Islet precursor cell (in vitro differentiated cells): ENCODE results near the gene TADA2B.

Experiments
- DNase-seq: peaks from one replicate; pipeline ENCODE4 v3.0.0-alpha.2; 2018

The TADA2B gene, protein sequence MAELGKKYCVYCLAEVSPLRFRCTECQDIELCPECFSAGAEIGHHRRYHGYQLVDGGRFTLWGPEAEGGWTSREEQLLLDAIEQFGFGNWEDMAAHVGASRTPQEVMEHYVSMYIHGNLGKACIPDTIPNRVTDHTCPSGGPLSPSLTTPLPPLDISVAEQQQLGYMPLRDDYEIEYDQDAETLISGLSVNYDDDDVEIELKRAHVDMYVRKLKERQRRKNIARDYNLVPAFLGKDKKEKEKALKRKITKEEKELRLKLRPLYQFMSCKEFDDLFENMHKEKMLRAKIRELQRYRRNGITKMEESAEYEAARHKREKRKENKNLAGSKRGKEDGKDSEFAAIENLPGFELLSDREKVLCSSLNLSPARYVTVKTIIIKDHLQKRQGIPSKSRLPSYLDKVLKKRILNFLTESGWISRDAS

DNA sequence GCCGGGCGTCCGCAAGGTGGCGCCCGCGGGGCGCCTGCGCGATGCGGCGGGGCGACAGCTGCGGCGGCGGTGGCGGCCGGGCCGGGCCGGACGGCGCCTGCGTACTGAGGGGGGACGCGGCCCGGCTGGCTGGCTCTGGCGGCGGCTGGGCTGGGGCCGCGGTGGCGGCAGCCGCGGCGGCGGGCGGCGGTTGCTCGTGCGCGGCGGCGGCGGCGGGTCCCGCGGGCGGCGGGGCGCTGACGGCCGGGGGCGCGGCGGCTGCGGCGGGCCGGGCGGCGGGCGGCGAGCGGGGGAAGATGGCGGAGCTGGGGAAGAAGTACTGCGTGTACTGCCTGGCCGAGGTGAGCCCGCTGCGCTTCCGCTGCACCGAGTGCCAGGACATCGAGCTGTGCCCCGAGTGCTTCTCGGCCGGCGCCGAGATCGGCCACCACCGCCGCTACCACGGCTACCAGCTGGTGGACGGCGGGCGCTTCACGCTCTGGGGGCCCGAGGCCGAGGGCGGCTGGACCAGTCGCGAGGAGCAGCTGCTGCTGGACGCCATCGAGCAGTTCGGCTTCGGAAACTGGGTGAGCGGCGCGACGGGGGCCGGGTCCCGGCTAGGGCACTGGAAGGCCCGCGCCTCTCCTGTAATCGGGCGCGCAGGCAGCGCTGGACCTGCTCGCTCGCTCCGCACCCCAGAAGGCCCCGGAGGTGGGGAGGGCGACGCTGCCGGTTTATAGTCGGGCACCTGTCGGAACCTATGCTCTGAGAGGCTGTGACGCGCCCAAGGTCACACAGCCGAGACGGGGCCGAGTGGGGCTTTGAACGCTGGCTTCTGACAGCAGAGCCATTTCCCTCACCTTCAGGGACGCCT lies at the start of gene TADA2B:
Gene TADA2B, plus strand, starts transcription at position 89 of the 853 bp plus-strand sequence. Its CDS starts 208 bp downstream, at position 297.
- peak; percentile 76 for DNase-seq

DNA sequence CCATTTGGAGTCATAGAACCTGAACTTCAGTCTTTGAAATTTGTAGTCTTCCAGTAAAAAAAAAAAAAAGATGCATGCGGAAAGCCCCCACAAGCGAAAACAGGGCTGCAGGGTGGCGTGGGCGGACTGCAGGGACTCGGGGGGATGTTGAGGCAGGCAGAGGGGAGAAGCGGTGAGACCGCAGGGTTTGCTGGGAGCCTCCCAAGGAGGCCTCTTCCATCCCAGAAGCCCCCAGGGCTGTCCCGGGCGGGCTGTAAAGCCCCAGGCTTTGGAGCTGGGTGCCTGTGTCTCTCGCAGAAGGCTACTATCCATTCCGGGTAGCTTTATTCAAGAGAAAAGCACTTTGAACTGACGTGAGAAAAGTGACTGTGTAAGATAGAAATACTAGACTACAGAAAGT lies 46.7 kb upstream of the TADA2B start:
- no peak for DNase-seq

DNA sequence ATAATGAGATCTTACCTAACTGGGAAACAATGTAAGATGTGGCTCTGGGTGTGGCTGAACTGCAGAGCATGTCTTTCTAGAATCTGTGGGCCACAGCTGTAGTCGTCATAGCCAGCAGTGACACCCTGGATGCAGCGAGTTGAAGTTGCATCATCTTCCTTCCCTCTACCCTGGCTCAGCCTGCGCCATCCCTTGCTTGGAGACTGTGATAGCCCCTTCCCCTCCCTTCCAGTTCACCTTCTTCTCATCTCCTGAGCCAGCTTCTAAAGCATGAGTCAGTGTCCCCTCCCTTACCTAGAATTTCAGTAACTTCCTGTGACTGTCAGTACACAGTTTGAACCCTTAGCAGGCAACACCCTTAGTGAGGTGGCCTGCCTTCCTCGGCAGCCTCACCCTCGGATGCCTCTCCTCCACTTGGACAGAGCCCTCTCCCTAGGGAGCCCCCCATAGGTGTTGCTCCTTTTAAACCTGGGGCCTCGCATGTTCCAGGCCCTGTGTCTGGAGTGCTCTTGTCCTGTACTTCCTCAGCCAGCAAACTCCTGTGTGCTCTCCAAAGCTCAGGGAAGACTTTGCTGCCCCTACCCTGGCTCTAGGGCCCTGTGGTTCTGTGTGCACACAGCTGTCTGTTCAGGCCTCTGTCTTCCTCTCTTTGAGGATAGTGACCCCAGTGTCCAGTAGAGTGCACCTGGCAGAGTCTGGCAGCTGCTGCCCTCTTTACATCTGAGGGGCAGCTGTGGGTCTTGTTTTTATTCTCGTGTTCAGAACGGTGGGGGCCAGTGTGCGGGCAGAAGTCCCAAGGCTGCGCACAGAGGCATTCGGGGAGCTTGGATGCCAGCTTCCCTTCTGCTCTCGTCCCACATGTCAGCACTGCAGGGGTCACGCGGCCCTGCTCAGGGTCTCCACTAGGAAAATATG lies 43.7 kb upstream of the TADA2B start:
- DNase-seq: no peak

DNA sequence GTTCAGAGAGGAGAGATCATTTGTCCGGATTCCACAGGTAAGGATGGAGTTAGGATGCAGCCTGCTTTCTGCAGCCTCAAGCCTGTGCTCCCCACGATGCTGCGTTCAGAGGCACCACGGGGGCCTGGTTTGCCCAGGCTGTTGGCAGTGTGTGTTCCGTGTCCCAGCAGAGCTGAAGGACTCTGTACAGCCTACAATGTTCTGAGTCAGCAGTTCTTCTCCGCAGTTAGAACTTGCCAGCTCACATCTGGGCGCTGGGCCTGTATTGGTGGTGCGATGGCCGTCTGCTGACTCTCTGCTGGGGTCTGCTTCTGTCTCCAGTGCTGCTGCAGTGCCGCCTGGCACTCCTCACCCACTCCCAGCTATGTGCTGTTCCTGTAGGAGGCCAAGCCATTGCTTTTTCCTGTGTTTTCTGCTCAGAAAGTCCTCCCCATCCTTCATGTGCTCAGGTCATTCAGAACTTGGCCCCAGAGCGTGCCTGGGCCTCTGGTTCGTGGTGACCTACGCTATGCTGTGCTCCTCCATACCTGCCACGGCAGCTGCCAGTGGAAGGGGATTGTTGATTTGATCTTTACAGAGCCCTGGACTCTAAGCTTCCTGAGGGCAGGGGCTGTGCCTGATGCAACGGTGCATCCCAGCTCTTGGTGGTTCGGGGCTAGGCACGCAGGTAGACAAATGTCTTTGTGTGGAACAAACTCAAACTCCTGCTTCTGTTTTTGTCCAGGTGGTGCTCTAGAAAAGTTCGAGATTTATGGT lies 42.6 kb upstream of the TADA2B start:
- no peak for DNase-seq

DNA sequence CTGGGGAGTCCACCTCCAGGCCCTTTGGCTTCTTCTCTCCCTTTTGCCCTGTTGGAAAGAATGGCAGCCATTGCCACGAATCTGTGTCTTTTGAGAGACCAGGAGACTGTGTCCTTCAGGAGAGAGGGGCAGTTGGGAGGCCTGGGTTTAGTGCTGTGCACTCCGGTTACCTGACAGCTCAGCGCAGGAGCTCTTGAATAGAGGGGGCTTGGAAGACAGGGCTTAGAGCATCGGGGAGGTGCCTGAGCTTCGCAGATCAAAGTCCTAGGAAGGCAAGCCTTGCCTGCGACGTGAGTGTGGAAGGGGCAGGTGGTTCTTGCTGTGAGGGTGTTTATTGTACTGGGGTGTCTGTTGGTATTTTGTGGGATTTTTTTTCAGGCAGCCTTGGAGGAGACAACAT lies 41.9 kb upstream of the TADA2B start:
- DNase-seq: no peak

DNA sequence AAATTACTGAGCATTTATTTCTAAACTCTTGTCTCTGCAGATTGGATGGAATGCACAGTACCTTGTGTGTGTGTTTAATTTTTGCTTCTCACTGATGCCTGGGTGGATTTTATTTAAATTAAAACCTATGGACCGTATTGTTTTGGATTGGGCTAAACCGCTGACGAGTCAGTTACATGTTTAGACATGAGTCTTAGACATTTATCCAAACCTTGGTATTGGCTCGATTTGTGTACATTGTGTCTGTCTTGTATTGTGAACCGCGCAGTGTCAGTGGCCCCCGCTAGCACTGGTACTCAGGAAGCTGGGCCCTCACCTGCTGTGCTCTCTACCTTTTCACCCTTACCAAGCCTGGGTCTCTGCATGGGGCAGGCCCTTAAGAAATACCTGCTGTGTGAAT lies 40.8 kb upstream of the TADA2B start:
- DNase-seq: peak; percentile 21

DNA sequence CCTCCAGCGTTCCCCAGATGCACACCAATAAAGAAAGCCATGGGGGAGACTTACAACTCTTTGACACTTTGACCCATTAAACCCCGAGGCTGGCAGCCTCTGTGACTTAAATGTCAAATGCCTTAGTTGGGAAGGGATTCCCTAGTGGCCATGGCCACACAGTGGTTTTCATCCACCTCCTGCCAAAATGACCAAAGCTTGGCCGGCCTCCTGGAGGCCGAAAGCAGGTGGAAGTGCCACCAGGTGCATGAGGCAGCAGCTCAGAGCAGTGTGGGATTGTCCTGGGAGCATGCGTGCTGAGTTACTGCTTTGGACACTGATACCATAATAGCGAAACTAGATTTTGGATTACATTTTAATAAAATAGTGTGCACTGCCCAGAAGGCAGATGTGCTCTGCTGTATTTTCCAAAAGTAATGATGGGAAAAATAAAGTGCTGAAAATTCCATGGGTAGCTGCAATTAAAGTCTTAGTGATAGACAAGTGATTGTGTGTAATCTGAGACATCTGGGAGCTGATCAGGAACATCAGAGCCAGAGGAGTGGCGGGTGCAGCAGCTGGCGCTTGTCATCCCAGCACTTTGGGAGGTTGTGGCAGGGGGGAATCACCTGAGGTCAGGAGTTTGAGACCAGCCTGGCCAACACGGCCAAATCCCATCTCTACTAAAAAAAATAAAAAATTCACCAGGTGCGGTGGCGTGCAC lies 39.8 kb upstream of the TADA2B start:
- DNase-seq: peak; percentile 41

DNA sequence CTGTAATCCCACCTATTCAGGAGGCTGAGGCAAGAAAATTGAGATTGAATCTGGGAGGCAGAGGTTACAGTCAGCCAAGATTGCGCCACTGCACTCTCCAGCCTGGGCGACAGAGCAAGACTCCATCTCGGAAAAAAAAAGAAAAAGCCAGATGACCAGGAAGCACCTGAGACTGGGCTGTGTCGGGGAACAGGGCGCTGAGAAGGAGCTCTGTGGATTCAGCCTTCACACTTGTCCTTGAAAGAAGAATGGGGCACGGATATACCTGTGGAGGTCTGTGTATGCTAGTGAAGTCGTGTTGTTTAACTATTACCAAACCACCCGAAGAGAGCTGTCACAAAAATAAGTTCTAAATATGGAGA lies 39.3 kb upstream of the TADA2B start:
- DNase-seq: peak; percentile 37

DNA sequence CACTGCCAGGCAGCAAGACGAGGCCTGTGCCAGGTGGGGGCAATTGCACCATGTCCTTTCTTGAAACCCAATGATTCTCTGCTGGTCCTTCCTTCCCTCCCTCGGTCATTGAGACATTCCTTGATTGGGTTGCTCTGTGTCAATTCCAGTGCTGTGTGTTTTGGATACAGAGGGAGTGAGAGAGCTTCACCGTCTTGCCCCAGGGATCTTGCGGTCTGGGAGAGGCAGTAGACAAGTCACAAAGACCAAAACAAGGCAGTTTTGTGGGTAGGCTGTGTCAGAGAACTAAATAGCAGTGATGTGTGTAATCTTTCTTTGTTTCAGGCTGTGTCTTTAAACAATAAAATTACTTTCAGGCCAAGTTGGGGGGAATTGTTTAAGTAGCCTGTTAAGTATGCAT lies 38.8 kb upstream of the TADA2B start:
- peak; percentile 85 for DNase-seq

DNA sequence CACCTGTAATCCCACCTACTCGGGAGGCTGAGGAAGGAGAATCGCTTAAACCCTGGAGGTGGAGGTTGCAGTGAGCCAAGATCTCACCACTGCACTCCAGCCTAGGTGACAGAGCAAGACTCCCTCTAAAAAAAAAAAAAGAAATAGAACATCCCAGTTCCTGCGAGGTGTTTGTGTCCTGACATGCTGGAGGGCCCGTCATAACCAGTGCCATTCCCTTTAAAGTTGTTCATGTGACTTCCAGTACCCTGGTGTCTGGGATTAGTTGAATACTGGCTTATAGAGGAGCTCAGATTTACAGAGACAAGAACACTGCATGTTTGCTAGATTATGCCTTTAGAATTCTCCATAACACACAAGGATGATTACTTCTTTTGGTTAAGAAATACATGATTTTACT lies 37.6 kb upstream of the TADA2B start:
- no peak for DNase-seq

DNA sequence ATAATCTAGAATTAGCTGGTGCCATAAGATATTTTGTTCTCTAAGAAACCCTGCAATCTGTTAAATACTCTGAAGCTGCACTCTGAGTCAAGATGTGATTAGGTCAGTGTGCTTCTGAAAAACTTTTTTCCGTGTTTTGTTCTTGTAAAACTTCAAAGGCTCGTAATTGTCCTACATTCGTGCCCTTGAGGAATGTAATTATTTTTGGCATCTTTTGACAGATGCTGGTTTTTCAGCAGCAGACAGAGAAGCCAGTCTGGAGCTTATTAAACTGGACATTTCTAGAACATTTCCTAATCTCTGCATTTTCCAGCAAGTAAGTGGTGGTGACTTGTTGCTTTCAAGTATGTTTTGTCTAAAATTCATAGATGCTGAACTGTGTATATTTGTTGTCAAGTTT lies 36.8 kb upstream of the TADA2B start:
- DNase-seq: no peak

DNA sequence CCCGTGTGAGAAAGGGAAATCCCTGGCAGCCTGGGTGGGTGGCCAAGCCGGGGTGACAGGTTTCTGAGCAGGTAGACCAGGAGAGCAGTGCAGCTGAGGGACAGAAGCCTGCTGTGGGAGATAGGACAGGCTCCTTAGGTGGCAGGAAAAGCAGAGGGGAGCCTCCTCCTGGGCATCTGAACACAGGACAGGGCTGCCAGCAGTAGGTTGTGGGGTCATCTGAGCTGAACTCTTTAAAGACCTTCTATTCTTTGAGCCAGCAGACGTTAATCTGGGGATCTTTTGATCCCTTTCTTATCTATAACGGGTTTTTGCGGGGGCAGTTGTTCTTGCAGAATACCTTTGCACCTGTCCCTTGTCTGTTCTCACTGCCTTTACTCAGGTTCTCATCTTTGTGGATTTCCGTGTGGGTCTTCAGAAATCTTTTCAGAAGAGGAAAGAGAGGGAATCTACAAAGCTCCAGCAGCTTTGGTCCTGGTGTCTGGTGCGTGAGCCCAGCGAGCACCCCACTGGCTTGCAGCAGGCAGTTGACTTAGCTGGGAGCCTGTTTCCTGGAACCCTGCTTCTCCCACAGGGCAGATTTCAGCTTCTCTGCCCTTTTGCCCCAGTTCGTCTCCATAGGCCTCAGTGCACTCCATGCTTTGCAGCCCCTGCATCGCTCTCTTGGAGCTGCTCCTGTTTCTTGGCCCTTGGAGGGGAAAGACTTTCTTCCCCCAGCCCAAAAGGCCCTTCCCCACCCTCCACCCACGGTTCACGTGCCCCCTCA lies 35.8 kb upstream of the TADA2B start:
- DNase-seq: no peak

DNA sequence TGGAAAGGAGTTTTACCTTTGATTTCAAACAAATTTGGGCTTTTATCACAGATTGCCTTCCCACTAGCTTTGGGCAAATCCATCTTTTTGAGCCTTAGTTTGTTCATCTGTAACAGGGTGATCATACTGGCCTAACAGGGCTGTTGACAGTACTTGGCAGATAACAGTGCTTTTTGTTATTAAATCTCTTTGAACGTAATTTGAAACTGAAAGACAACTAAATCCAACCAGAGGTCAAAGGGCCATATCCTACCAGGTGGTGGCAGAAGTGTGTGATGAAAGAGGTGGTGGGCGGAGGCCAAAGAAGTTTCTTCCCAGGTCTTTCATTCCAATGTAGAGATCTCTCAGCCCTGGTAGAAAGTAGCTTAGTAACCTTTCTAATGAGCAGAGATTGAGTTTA lies 35.2 kb upstream of the TADA2B start:
- DNase-seq: no peak

DNA sequence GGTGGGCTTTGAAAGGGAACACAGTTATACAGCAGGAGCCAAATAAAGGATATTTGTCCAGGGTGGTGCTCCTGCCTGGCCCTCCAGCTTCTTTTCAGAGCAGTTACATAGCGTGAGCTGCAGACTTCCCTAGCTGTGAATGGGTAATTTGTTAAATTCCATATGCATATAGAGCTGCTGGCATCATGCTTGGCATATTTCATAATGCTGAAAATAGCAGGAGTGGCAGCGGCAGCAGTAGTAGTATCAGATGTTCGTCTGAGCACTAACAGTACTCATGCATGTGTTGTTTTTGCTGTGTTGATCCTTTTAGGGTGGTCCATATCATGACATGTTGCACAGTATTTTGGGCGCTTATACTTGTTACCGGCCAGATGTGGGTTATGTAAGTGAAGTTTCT lies 33.6 kb upstream of the TADA2B start:
- DNase-seq: no peak

DNA sequence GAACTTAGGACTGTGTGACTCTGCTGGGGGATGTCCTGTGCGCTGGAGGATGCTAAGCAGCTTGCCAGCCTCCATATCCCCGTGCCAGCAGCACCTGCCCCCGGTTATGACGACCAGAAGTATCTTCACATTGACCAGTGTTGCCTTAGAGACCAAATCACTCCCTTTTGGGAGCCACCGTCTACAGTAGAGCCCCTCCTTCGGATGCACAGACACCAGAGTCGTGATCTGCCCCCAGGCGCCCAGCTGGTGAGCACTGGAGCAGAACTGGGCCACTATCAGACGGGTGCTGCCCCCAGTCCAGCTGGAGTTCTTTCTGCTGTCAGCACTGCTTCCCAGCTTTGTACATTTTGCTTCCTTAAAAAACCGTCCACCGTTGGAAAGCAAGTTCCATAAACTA lies 30.0 kb upstream of the TADA2B start:
- DNase-seq: no peak

DNA sequence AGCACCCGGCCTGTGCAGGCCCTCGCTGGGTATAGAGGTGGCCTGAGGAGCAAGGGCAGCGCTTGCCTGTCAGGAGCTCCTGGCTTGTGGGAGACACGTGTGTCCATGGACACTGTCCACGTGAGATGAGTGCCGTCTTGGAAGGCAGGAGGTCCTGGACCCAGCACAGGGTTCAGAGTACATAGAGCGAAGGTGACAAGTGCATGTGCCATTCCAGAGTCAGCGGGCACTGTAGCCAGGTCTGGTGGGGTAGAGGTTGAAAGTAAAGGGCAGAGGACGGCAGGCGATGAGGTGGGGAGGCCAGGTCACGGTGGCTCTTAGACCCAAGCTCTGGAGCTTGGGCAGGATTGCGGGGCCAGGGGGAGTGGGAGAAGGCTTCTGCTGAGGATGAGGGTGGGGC lies 28.4 kb upstream of the TADA2B start:
- no peak for DNase-seq

DNA sequence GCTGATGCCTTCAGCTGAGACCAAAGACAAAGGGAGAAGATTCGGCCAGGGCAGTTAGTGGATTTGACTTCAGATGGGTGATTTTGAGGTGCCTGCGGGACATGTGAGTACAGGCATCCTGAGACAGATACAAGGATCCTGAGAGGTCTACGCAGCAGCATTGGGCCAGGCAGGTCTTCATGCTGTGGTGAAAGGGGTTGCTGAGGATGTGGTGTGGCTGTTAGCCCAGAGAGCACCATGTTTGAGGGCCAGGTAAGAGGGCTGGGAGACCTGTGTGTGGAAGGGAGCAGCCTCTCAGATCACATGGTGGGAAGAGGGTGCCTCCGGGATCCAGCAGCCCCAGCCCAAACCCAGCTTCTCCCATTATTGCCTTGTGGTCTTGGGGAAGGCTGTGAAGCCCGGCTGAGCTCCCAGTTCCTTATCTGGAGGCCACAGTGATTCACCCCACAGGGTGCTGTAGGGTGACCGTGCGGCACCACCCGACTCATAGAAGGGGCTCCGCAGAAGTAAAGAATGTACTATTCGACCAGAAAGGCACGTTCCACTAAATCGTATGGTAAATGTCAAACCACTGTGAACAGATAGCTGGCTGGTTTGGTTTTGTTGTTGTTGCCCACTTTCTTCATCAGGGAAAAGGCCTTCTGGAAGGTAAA lies 27.7 kb upstream of the TADA2B start:
- DNase-seq: no peak

DNA sequence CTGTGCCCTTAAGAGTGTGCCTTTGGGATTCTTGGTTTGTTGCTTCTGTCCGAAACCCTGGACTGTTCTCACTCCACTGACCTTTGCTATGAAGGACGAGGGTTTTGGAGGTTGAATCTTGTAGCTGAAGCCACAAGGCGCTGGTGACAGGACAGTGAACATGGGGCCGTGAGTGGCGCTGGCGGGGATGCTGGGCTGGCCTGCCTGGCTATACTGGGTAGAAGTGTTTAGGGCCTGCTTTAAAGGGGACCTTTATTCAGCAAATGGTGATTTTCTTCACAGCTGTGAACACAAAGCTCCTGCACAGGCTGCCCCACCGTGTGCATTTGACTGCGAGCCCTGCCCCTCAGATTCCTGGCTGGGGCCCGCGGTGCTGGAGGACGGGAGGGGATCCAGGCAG lies 27.1 kb upstream of the TADA2B start:
- DNase-seq: no peak

DNA sequence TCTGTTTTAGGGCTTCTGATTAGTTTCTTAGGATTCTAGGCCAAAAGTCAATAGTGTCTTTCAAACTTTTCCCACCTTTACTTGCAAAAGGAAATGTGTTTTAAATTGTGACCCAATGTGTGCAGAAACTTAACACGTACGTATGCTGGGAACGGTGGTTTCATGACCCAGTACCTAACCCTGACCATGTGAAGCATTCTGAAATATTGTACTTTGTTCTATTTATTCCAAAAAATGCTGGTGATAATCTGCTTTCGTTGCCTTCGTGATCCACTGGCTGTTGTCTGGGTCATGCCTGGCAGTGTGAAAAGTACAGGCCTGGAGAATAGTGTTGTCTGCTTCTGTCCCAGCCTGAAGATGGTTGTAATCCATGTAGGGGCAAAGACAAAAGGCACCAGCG lies 26.7 kb upstream of the TADA2B start:
- no peak for DNase-seq

DNA sequence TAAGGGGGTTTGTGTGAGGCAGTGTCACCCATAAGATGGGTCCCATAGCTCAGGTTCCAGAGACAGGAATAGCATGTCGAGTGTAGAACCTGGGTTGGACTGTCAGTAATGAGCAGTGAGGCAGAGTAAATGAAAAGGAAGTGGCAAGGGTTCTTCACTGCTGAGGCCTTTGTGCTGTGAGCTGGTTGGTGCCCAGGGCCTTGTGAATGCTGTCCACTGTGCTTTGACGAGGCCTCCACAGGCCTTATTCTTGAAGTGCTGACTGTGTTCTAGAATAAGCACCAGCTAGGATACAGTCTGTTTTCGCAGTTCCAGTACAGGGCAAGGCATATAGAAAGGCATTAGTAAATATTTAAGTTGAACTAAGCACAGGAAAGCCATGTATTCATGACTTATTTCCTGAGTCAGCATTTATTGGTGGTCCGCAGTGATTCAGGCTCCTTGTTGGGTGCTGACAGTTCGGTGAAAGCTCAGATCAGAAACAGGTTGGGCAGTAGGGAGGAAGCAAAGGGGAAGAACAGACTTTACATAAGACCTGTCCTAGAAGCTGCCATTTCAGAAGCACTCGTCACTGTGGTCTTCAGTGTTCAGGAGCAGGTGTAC lies 25.6 kb upstream of the TADA2B start:
- DNase-seq: no peak
